ENCODE data around the gene RAB3D.

The RAB3D gene

GRCh38 chr19:11373885-11374432, 34.5 kb upstream of the RAB3D start:
- TF ChIP-seq CTCF (conservative IDR thresholded peaks at IDR 0.05; ENCODE audit: low read length), result no peak
- no peak for DNase-seq (ENCODE audit: low read depth)
- peak overlapping the region; percentile 87 for H3K4me3 ChIP-seq (ENCODE audit: low read length)

GRCh38 chr19:11373166-11373884, 33.9 kb upstream of the RAB3D start:
- no peak for TF ChIP-seq CTCF (conservative IDR thresholded peaks at IDR 0.05; ENCODE audit: low read length)
- no peak overlapping the region for H3K4me3 ChIP-seq (ENCODE audit: low read length)
- peak; percentile 6 for DNase-seq (ENCODE audit: low read depth)

GRCh38 chr19:11370744-11371143, 31.3 kb upstream of the RAB3D start:
- no peak for DNase-seq (ENCODE audit: low read depth)
- no peak for TF ChIP-seq CTCF (conservative IDR thresholded peaks at IDR 0.05; ENCODE audit: low read length)
- H3K4me3 ChIP-seq (ENCODE audit: low read length), result no peak overlapping the region

- no peak for TF ChIP-seq CTCF (conservative IDR thresholded peaks at IDR 0.05; ENCODE audit: low read length)
- no peak overlapping the region for H3K4me3 ChIP-seq (ENCODE audit: low read length)
- DNase-seq (ENCODE audit: low read depth), result no peak
Observed at GRCh38 chr19:11367528-11367927, 28.1 kb upstream of the RAB3D start.

GRCh38 chr19:11365557-11366117, 26.2 kb upstream of the RAB3D start:
- DNase-seq (ENCODE audit: low read depth), result no peak
- TF ChIP-seq CTCF (conservative IDR thresholded peaks at IDR 0.05; ENCODE audit: low read length), result no peak
- no peak overlapping the region for H3K4me3 ChIP-seq (ENCODE audit: low read length)

GRCh38 chr19:11364935-11365334, 25.5 kb upstream of the RAB3D start:
- H3K4me3 ChIP-seq (ENCODE audit: low read length), result no peak overlapping the region
- no peak for TF ChIP-seq CTCF (conservative IDR thresholded peaks at IDR 0.05; ENCODE audit: low read length)
- DNase-seq (ENCODE audit: low read depth), result no peak
